ENCODE data around the gene MRC1. TPM values are rescaled to one million over a fixed set of nuclear protein-coding genes. Genes with fewer than 3 reads are reported as not detected.

The MRC1 gene
- total RNA-seq, 4 donors from 2014 or later: 8.1 to 22.0 (median 11.1) TPM

DNA sequence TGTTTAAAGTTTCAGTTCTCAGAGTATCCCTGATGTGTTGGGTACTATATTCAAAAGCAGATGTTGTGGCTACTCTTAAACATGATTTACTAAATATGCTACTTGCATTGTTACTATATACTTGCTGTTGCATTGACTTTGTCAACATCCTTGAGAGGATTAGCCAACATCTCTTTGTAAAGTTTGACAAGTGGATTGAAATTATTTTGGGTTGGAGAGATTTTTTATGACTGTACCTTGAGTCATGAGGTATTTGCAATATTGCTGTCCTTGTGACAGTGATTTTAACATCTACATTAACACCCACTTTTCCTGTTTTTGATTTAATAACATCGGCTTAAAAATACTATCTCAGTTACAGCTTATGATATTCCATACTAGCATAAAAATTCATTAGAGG is 31.9 kb downstream of the MRC1 start:
- Histone ChIP-seq H3K27me3 (no peaks in the 10 kb centered on the region), H3K4me1 (peaks cover 0 to 3% (median 0%) of the 10 kb centered on the region in 4 donors), H3K4me3 (no peak overlapping the region), H3K27ac (no peak overlapping the region), H3K9me3 (no peaks in the 10 kb centered on the region), H3K36me3 (no peaks in the 10 kb centered on the region)
- DNase-seq: no peak
- TF ChIP-seq, protein P1, sequence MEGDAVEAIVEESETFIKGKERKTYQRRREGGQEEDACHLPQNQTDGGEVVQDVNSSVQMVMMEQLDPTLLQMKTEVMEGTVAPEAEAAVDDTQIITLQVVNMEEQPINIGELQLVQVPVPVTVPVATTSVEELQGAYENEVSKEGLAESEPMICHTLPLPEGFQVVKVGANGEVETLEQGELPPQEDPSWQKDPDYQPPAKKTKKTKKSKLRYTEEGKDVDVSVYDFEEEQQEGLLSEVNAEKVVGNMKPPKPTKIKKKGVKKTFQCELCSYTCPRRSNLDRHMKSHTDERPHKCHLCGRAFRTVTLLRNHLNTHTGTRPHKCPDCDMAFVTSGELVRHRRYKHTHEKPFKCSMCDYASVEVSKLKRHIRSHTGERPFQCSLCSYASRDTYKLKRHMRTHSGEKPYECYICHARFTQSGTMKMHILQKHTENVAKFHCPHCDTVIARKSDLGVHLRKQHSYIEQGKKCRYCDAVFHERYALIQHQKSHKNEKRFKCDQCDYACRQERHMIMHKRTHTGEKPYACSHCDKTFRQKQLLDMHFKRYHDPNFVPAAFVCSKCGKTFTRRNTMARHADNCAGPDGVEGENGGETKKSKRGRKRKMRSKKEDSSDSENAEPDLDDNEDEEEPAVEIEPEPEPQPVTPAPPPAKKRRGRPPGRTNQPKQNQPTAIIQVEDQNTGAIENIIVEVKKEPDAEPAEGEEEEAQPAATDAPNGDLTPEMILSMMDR (IDR thresholded peaks at IDR 0.05): no peak
- TF ChIP-seq POLR2A (IDR thresholded peaks at IDR 0.05): no peak

DNA sequence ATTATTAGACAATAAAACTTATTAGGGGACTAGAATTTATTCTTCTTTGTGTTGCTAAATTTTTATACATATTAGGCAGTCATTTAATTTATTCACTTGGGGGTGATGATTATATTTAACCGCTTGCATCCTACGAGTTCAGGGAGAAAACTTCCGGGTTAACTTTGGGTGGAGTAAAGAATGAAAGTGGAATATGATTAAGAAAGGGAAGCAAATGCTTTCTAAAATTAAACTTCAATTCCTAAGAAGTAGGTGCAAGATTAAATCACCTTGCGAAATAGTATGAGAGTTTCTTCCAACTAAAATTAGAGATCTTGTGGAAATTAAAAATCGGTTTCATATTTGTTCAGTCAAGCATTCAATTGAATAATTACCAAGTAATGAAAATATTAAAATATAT is 33.5 kb downstream of the MRC1 start:
- no peak overlapping the region for H3K4me3 ChIP-seq
- no peaks in the 10 kb centered on the region for H3K9me3 ChIP-seq
- no peak for DNase-seq
- TF ChIP-seq, protein P1 (IDR thresholded peaks at IDR 0.05): no peak
- no peak for TF ChIP-seq POLR2A (IDR thresholded peaks at IDR 0.05)
- H3K4me1 ChIP-seq: no peaks in the 10 kb centered on the region
- no peaks in the 10 kb centered on the region for H3K36me3 ChIP-seq
- no peak overlapping the region for H3K27ac ChIP-seq
- no peaks in the 10 kb centered on the region for H3K27me3 ChIP-seq

DNA sequence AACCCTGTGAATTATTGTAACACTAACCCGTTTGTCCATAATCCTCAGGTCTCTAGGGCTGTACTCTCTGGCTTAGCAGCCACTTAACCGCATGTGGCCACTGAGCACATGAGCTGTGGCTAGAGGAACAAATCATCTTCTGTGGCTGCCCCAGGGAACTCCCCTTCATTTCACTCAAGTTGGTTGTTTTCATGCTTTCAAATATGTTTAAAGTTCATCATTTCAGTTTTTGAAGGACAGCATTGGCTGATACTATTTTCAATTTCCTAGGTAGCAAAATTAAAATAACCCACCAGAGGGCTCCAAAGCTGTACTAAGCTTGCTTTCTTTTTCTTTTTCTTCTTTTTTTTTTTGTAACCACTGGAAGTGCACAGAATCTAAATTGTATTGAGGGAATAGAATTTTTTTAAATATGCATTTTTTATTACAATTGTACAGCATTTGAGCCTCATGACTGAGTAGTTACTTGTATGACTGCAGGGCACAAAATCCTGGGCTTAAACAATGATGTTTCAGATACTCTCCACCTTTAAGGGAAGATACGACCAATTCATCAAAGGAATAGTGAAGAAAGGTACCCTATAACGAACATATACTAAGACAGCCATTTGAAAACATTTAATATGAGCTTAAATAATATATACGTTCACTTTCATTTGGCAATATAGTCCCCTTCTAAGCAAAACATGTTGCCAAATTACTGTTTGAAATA is 38.6 kb downstream of the MRC1 start:
- H3K36me3 ChIP-seq: no peaks in the 10 kb centered on the region
- TF ChIP-seq, protein P1 (IDR thresholded peaks at IDR 0.05): peak in 3 of 6 experiments; percentile 23 to 31 (median 24)
- TF ChIP-seq POLR2A (IDR thresholded peaks at IDR 0.05): no peak
- H3K9me3 ChIP-seq: no peaks in the 10 kb centered on the region
- H3K4me3 ChIP-seq: no peak overlapping the region
- no peak overlapping the region for H3K27ac ChIP-seq
- DNase-seq: no peak
- H3K4me1 ChIP-seq: no peaks in the 10 kb centered on the region
- no peaks in the 10 kb centered on the region for H3K27me3 ChIP-seq

DNA sequence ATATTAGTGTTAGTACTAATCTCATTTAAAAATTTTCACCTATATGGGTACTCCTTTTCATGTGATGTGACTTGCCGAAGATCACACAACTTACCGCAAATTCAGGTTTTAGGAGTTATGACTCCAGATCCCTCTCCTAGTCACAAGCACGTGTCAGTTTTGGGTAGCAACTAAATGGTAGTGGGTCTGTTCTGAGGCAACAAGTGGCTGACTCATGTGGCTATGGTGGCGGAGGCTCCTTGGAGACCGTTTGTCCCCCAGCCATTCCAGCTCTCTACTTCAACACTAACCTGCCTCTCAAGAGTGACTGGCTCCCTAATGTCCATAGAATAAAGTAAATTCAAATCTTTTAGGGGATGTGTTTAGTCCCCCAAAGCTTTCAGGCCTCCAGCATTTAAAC is 39.5 kb downstream of the MRC1 start:
- Histone ChIP-seq H3K36me3 (no peaks in the 10 kb centered on the region), H3K4me3 (no peak overlapping the region), H3K27me3 (no peaks in the 10 kb centered on the region), H3K9me3 (no peaks in the 10 kb centered on the region), H3K27ac (no peak overlapping the region), H3K4me1 (no peaks in the 10 kb centered on the region)
- TF ChIP-seq, protein P1 (IDR thresholded peaks at IDR 0.05): no peak
- TF ChIP-seq POLR2A (IDR thresholded peaks at IDR 0.05): no peak
- DNase-seq: no peak

DNA sequence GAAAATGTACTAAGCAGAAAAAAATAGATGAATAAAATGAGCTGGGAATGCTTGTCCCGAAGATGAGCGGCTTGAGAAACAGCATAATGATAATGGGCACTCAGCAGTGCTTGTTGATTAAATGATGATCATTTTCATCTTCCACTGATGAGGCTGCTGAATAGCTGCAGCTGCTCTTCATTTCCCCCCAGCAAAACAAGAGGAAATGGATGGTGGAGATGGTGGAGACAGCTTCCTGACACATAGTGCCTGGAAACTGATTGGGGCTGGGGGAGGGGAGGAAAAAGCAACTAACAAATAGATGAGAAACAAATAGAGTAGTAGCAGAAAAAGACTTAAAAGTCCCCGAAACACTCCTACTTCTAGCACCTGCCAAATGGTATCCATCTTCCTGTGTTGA is 41.4 kb downstream of the MRC1 start:
- Histone ChIP-seq H3K27me3 (no peaks in the 10 kb centered on the region), H3K4me3 (no peak overlapping the region), H3K36me3 (no peaks in the 10 kb centered on the region), H3K4me1 (no peaks in the 10 kb centered on the region), H3K9me3 (no peaks in the 10 kb centered on the region), H3K27ac (no peak overlapping the region)
- TF ChIP-seq POLR2A (IDR thresholded peaks at IDR 0.05): no peak
- TF ChIP-seq, protein P1 (IDR thresholded peaks at IDR 0.05): no peak
- DNase-seq: no peak

Data from Peyer's patch (tissue), 4 donors.